HG03378 (cell line): ENCODE results near the gene EYA3.

Experiments used
- ATAC-seq: cut with Tn5 transposase; IDR thresholded peaks from one replicate; pipeline ENCODE4 v1.9.1; 2021; ENCODE audit warnings: mild to moderate bottlenecking, moderate library complexity; ENCODE audit not compliant: unreplicated experiment

The EYA3 gene, protein sequence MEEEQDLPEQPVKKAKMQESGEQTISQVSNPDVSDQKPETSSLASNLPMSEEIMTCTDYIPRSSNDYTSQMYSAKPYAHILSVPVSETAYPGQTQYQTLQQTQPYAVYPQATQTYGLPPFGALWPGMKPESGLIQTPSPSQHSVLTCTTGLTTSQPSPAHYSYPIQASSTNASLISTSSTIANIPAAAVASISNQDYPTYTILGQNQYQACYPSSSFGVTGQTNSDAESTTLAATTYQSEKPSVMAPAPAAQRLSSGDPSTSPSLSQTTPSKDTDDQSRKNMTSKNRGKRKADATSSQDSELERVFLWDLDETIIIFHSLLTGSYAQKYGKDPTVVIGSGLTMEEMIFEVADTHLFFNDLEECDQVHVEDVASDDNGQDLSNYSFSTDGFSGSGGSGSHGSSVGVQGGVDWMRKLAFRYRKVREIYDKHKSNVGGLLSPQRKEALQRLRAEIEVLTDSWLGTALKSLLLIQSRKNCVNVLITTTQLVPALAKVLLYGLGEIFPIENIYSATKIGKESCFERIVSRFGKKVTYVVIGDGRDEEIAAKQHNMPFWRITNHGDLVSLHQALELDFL

GRCh38 chr1:28088168-28088961, at the start of gene EYA3:
TSS of gene EYA3 (minus strand) at chr1:28088610. CDS start at chr1:28058026, 30,584 bp downstream.
- ATAC-seq = peak; percentile 78

GRCh38 chr1:28136922-28137613, 48.7 kb upstream of the EYA3 start:
- ATAC-seq = no peak

DNA sequence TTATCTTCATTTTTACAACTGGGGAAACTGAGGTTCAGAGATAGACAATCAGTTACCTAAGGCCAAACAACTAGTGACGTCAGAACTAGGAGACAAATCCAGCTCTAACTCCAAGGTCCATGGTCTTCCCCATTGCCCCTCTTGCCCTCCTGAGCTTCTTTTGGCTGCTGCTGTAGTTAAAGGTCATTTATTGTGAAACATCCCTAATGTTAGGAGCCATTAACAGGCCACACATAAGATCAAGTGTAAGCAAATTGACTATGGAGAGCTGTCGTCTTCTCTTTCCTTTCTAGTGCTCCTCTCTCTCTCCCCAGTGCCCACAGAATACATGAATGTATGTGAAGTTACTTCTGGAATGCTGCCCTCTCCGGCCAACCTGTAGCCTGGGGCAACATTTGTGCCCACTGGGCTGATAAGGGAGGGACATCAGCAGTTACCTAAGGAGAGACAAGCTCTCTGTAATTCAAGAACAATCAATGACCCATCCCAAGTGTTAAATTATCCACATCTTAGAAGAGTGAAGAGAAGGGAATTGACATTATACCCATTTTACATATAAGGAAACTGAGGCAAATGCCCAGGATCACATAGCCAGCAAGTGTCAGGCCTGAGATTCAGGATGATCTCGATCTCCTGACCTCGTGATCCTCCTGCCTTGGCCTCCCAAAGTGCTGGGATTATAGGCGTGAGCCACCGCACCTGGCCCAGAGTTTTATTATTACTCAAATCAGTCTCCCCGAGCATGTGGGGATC, 47.9 kb upstream of the EYA3 start:
- ATAC-seq = no peak

DNA sequence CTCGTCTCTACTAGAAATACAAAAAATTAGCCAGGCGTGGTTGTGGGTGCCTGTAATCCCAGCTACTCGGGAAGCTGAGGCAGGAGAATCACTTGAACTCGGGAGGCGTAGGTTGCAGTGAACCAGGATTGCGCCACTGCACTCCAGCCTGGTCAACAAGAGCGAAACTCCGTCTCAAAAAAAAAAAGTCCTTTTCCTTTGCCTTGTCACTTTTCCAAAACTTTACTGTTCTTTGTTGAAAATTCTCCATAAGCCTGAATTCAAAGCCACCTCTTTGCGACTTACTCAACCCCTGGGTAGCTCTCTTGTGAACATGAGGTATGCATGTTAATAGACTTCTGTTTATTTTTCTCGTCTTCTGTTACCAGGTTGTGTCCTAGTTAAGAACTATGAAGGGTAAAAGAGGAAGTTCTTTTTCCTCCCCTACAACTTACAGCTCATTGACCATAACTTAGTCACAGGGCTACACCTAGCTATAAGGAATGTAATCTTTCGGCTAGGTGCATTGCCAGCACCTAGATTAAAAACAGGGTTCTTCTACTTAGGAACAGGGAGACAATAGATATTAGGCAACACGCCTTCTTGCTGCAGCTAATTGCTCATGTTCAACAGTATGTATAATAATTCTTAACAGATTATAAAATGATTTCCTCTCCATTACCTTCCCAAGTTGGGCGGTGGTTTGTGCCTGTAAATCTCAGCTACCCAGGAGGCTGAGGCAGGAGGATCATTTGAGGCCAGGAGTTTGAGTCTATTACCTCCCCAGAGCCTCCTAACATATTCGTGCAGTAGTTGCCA, 47.2 kb upstream of the EYA3 start:
- ATAC-seq = no peak

DNA sequence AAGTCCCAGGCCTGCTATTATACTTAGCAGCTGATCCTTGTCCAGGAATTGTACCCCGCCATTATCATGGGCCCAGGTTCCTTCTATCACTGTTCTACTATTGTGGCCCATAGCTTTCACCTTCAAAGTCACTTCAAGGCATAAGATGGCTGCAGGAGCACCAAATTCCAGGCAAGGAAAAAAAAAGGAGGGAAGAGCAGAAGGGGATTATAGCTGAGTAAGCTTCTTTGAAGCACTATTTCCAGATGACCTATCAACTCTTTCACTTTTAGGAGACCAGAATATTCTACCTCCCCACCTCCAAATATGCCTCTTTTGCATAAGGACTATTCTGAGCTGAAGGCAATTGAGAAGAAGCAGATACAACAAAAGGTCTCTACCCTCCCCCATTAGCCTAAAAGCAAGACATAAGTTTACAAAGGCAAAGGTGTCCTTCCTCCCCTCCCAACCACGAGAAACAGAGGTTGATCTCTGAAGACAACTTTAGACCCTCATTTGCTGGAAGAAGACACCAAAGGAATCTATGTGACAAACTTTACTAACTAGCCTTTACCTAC, 46.3 kb upstream of the EYA3 start:
- ATAC-seq = no peak

GRCh38 chr1:28132171-28133167, 44.1 kb upstream of the EYA3 start:
- no peak for ATAC-seq

DNA sequence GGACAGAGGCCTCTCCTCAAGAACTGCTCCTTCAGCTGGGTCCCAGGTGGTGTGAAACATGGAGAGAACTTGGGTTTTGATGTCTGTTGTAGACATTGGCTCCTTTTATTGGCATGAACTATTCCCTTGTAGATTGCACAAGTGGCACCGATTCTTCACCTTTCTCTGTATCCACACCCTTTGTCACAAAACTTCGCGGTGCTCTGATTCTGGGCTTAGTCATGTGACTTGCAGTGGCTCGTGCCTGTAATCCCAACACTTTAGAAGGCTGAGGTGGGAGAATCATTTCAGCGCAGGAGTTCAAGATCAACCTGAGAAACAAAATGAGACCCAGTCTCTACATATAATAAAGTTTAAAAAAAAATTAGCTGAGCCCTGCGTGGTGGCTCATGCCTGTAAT, 42.5 kb upstream of the EYA3 start:
- ATAC-seq = no peak

- no peak for ATAC-seq
Measured at GRCh38 chr1:28129150-28129549, 40.7 kb upstream of the EYA3 start.

DNA sequence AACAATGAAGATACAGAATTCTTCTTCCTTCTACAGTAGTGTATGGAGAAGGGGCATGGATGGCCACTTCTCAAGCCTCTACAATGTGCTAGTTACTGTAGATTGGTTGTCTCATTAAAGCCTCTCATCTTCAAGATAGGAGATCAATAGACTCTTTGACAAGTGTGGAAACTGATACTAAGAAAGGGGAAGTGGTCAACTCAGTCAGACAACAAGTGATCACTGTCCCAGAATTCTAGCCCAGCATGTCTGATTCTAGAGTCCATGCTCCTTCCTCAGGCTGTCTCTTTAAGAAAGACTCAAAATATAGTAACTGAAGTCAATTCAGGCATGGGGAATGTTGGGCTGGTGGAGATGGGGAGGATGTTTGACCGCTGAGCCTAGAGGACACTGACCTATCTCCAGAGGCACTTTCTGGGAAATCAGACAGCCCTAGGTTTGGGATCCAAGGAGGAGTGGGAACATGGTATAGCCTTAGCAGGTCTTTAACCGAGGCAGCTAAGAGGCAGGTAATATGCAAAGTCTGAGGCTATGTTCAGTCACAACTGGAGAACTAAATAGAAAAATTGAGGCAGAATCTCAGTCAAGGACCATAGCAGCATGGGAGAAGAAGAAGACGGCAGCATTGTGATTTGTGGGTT, 39.3 kb upstream of the EYA3 start:
- ATAC-seq = peak; percentile 79

- no peak for ATAC-seq
Measured at GRCh38 chr1:28126783-28127490, 38.5 kb upstream of the EYA3 start.

- no peak for ATAC-seq
Measured at GRCh38 chr1:28126212-28126611, 37.8 kb upstream of the EYA3 start.

- no peak for ATAC-seq
Measured at GRCh38 chr1:28123461-28123961, 35.1 kb upstream of the EYA3 start.

GRCh38 chr1:28122183-28122582, 33.8 kb upstream of the EYA3 start:
- ATAC-seq = no peak

DNA sequence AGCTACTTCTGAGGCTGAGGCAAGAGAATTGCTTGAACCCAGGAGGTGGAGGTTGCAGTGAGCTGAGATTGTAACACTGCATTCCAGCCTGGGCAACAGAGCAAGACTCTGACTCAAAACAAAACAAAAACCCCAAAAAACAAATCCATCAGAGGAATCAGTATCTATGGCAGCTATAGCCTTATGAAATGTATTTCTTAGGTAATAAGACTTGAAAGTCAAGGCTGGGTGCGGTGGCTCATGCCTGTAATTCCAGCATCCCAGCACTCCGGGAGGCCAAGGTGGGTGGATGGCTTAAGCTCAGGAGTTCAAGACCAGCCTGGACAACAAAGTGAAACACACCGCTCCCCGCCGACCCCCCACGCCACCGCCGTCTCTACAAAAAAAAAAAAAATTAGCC, 31.1 kb upstream of the EYA3 start:
- ATAC-seq = no peak

DNA sequence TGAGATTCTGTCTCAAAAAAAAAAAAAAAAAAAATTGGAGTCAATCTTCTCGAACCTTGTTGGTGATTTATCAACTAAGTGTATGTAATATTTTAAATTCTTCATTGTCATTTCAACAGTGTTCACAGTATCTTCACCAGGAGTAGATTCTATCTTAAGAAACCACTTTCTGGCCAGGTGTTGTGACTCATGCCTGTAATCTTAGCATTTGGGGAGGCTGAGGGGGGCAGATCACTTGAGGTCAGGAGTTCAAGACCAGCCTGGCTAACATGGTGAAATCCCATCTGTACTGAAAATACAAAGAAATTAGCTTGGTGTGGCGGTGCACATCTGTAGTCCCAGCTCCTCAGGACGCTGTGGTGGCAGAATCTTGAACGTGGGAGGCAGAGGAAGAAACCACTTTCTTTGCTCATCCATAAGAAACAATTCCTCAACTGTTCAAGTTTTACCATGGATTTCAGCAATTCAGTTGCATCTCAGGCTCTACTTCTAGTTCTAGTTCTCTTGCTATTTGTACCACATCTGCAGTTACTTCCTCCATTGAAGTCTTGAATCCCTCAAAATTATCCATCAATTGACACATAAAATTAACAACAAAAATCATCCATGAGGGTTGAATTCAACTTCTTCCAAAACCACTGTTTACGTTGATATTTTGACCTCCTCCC, 30.4 kb upstream of the EYA3 start:
- no peak for ATAC-seq

DNA sequence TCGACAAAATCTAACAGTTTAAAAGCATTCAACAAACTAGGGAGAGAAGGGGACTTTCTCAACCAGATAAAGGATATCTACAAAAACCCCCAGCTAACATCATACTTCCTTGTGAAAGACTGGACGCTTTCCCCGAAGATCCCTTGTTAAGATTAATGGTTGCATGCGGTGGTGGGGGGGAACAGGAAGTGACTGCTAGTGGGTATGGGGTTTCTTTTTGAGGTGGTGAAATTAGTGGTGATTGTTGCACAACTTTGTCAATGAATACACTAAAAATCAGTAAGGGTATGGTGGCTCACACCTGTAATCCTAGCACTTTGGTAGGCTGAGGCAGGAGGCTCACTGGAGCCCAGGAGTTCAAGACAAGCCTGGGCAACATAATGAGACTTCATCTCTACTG, 26.9 kb upstream of the EYA3 start:
- ATAC-seq = no peak
